Keratinocyte (primary cell): Measurements from ENCODE around the gene TOPAZ1. TPM values are rescaled to one million over a fixed set of nuclear protein-coding genes. Genes with fewer than 3 reads are reported as not detected.

Experiments used
- DNase-seq: peaks from one replicate; pipeline ENCODE4 v3.0.0-alpha.2; 2011; ENCODE audit warnings: low read depth, missing footprints, low spot score
- FAIRE-seq: peaks from 2 replicates; lab custom pipeline; 2011; peaks lifted over from hg19 to GRCh38; lab: Jason Lieb, UNC
- H2AFZ ChIP-seq: 2 replicates; pipeline ENCODE4 v1.6.0; 2012; ENCODE audit warnings: low read length, control low read depth, inconsistent platforms; ENCODE audit not compliant: control insufficient read depth
- H3K27ac ChIP-seq: 2 replicates; pipeline ENCODE4 v1.5.1; 2011; ENCODE audit warnings: low read length; ENCODE audit not compliant: control insufficient read depth, insufficient read depth
- H3K27me3 ChIP-seq: 3 replicates; pipeline ENCODE4 v1.6.0; 2011; ENCODE audit warnings: low read length; ENCODE audit not compliant: control insufficient read depth, insufficient read depth; ENCODE audit errors: extremely low read depth
- H3K36me3 ChIP-seq, 2 experiments: 2 replicates in 1 of 2; 3 replicates in 1 of 2; pipeline ENCODE4 v1.5.1; 2011; ENCODE audit warnings: low read length in 2 of 2, mild to moderate bottlenecking in 1 of 2; ENCODE audit not compliant: control insufficient read depth in 2 of 2, insufficient read depth in 2 of 2; ENCODE audit errors: extremely low read depth in 1 of 2
- H3K4me1 ChIP-seq: 3 replicates; pipeline ENCODE4 v1.5.1; 2011; ENCODE audit warnings: low read length; ENCODE audit not compliant: control insufficient read depth, insufficient read depth; ENCODE audit errors: extremely low read depth
- H3K4me2 ChIP-seq: 3 replicates; pipeline ENCODE4 v1.6.0; 2011; ENCODE audit warnings: low read depth, low read length; ENCODE audit not compliant: control insufficient read depth, insufficient read depth; ENCODE audit errors: extremely low read depth
- H3K4me3 ChIP-seq, 3 experiments: fragments of 200-600 bp in 1 of 3; sonication (generic) in 1 of 3; 2 replicates in 2 of 3; 3 replicates in 1 of 3; pipeline ENCODE4 v1.5.1; 2011 to 2016; ENCODE audit warnings: low read length in 3 of 3, mild to moderate bottlenecking in 3 of 3, control low read depth in 2 of 3, inconsistent platforms in 1 of 3, low read depth in 1 of 3, mixed read lengths in 1 of 3, mixed run types in 1 of 3, moderate library complexity in 1 of 3; ENCODE audit not compliant: control insufficient read depth in 2 of 3, insufficient read depth in 2 of 3; ENCODE audit errors: extremely low read depth in 1 of 3
- H3K79me2 ChIP-seq: 2 replicates; pipeline ENCODE4 v1.6.0; 2012; ENCODE audit warnings: low read length; ENCODE audit not compliant: control insufficient read depth, insufficient read depth
- H3K9ac ChIP-seq: 3 replicates; pipeline ENCODE4 v1.6.0; 2011; ENCODE audit warnings: low read length; ENCODE audit not compliant: control insufficient read depth, insufficient read depth; ENCODE audit errors: extremely low read depth
- H3K9me1 ChIP-seq: 3 replicates; pipeline ENCODE4 v1.6.0; 2011; ENCODE audit warnings: low read length; ENCODE audit not compliant: control insufficient read depth, insufficient read depth; ENCODE audit errors: extremely low read depth
- H3K9me3 ChIP-seq: 2 replicates; pipeline ENCODE4 v1.5.1; 2012; ENCODE audit warnings: low read depth, low read length; ENCODE audit not compliant: control insufficient read depth
- H4K20me1 ChIP-seq: 3 replicates; pipeline ENCODE4 v1.6.0; 2011; ENCODE audit warnings: low read length; ENCODE audit not compliant: control insufficient read depth, insufficient read depth; ENCODE audit errors: extremely low read depth
- EZH2 ChIP-seq: IDR thresholded peaks from one replicate; pipeline ENCODE4 v1.6.1; 2012; ENCODE audit warnings: inconsistent platforms, mild to moderate bottlenecking, low read length, moderate library complexity
- dilution Hi-C: fragments of 300-500 bp; cut with MboI; formaldehyde crosslinking; loops from one replicate; pipeline ENCODE4 v1.7.0; 2020; ENCODE audit warnings: low sequenced_read_pairs; ENCODE audit not compliant: extremely low pct_ligation_motif_present
- polyA plus RNA-seq, 5 experiments: library from polyadenylated mRNA; depleted of rRNA in 3 of 5; stranded (reverse) in 3 of 5; stranded (forward) in 1 of 5; unstranded in 1 of 5; fragments of >200 nt; gene quantifications; 1 replicate in 1 of 5; 2 replicates in 3 of 5; 3 replicates in 1 of 5; pipeline versions ENCODE4 v1.2.1 to v1.2.3, GENCODE V29; 2011 to 2012; ENCODE audit warnings: missing spikeins in 2 of 5, low read depth in 1 of 5, low replicate concordance in 1 of 5
- TF ChIP-seq, protein P1 (sequence below), 3 experiments: IDR thresholded peaks in 1 of 3; conservative IDR thresholded peaks in 1 of 3; optimal IDR thresholded peaks in 1 of 3; 2 replicates in 2 of 3; 3 replicates in 1 of 3; pipeline versions ENCODE3 to v1.5.1; 2011; ENCODE audit warnings: low read length in 3 of 3, mild to moderate bottlenecking in 3 of 3, moderate library complexity in 2 of 3, control low read depth in 1 of 3, inconsistent platforms in 1 of 3; ENCODE audit not compliant: insufficient read depth in 2 of 3; ENCODE audit errors: extremely low read depth in 1 of 3

The TOPAZ1 gene
- polyA plus RNA-seq, 1 donor (not counting 4 experiments of a cell fraction or from before 2014, with no cell fraction given) = not detected

GRCh38 chr3:44277925-44278324 lies 36.2 kb downstream of the TOPAZ1 start:
- dilution Hi-C loops = no loop called here
- Histone ChIP-seq H2AFZ (no peak overlapping the region), H4K20me1 (no peaks in the 10 kb centered on the region), H3K27ac (no peak overlapping the region), H3K4me3 (no peak overlapping the region), H3K9me1 (no peaks in the 10 kb centered on the region), H3K79me2 (no peaks in the 10 kb centered on the region), H3K4me2 (no peak overlapping the region), H3K27me3 (peaks cover 6% of the 10 kb centered on the region), H3K9ac (no peak overlapping the region), H3K9me3 (no peaks in the 10 kb centered on the region), H3K36me3 (no peaks in the 10 kb centered on the region), H3K4me1 (no peaks in the 10 kb centered on the region)
- no peak for FAIRE-seq
- DNase-seq = no peak
- TF ChIP-seq, protein P1, sequence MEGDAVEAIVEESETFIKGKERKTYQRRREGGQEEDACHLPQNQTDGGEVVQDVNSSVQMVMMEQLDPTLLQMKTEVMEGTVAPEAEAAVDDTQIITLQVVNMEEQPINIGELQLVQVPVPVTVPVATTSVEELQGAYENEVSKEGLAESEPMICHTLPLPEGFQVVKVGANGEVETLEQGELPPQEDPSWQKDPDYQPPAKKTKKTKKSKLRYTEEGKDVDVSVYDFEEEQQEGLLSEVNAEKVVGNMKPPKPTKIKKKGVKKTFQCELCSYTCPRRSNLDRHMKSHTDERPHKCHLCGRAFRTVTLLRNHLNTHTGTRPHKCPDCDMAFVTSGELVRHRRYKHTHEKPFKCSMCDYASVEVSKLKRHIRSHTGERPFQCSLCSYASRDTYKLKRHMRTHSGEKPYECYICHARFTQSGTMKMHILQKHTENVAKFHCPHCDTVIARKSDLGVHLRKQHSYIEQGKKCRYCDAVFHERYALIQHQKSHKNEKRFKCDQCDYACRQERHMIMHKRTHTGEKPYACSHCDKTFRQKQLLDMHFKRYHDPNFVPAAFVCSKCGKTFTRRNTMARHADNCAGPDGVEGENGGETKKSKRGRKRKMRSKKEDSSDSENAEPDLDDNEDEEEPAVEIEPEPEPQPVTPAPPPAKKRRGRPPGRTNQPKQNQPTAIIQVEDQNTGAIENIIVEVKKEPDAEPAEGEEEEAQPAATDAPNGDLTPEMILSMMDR (optimal IDR thresholded peaks at IDR 0.05 in 1 of 3, IDR thresholded peaks at IDR 0.05 in 1 of 3, conservative IDR thresholded peaks at IDR 0.05 in 1 of 3; ENCODE audit: extremely low read depth in 1 of 3, insufficient read depth in 2 of 3, low read length in 3 of 3) = no peak
- TF ChIP-seq EZH2 = no peak

GRCh38 chr3:44280077-44280476 lies 38.4 kb downstream of the TOPAZ1 start:
- no peak for DNase-seq
- Histone ChIP-seq H3K27ac (no peak overlapping the region), H3K27me3 (peaks cover 6% of the 10 kb centered on the region), H3K36me3 (no peaks in the 10 kb centered on the region), H3K9me3 (no peaks in the 10 kb centered on the region), H3K79me2 (no peaks in the 10 kb centered on the region), H2AFZ (no peak overlapping the region), H3K4me2 (no peak overlapping the region), H3K4me3 (no peak overlapping the region), H3K4me1 (no peaks in the 10 kb centered on the region), H3K9me1 (no peaks in the 10 kb centered on the region), H3K9ac (no peak overlapping the region), H4K20me1 (no peaks in the 10 kb centered on the region)
- TF ChIP-seq, protein P1 (optimal IDR thresholded peaks at IDR 0.05 in 1 of 3, IDR thresholded peaks at IDR 0.05 in 1 of 3, conservative IDR thresholded peaks at IDR 0.05 in 1 of 3; ENCODE audit: extremely low read depth in 1 of 3, insufficient read depth in 2 of 3, low read length in 3 of 3) = no peak
- no peak for TF ChIP-seq EZH2
- FAIRE-seq = no peak
- dilution Hi-C loops = no loop called here
